Measurements from ENCODE around the gene TLR9.

GRCh38 chr3:52213901-52214300 lies 11.5 kb downstream of the TLR9 start:
- TF ChIP-seq, protein P1, sequence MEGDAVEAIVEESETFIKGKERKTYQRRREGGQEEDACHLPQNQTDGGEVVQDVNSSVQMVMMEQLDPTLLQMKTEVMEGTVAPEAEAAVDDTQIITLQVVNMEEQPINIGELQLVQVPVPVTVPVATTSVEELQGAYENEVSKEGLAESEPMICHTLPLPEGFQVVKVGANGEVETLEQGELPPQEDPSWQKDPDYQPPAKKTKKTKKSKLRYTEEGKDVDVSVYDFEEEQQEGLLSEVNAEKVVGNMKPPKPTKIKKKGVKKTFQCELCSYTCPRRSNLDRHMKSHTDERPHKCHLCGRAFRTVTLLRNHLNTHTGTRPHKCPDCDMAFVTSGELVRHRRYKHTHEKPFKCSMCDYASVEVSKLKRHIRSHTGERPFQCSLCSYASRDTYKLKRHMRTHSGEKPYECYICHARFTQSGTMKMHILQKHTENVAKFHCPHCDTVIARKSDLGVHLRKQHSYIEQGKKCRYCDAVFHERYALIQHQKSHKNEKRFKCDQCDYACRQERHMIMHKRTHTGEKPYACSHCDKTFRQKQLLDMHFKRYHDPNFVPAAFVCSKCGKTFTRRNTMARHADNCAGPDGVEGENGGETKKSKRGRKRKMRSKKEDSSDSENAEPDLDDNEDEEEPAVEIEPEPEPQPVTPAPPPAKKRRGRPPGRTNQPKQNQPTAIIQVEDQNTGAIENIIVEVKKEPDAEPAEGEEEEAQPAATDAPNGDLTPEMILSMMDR (IDR thresholded peaks at IDR 0.05), result no peak
- no peak for TF ChIP-seq POLR2AphosphoS5 (IDR thresholded peaks at IDR 0.05)

Data from gastroesophageal sphincter (tissue), 3 donors.